Kidney (tissue), 14 donors: ENCODE data around the gene IGFL3. TPM values are rescaled to one million over a fixed set of nuclear protein-coding genes. Genes with fewer than 3 reads are reported as not detected.

Source experiments
- DNase-seq, 5 donors: peaks; one replicate each; pipeline ENCODE4 v3.0.0-alpha.2; 2013 to 2020
- FAIRE-seq: peaks from 2 replicates; lab custom pipeline; 2012; peaks lifted over from hg19 to GRCh38; lab: Jason Lieb, UNC
- H3K27ac ChIP-seq, 2 donors: one replicate each; pipeline ENCODE4 v1.7.0; 2013; ENCODE audit warnings: low read depth in 2 of 2, low read length in 2 of 2, inconsistent platforms in 1 of 2
- H3K27me3 ChIP-seq: one replicate; pipeline ENCODE4 v1.7.1; 2013; ENCODE audit warnings: low read length, inconsistent platforms; ENCODE audit not compliant: control insufficient read depth, insufficient read depth
- H3K36me3 ChIP-seq, 3 donors: one replicate each; pipeline versions ENCODE4 v1.7.0 to v1.7.1; 2013; ENCODE audit warnings: low read length in 3 of 3, control low read depth in 1 of 3, inconsistent platforms in 1 of 3; ENCODE audit not compliant: insufficient read depth in 3 of 3, control insufficient read depth in 2 of 3
- H3K4me1 ChIP-seq, 3 donors: one replicate each; pipeline versions ENCODE4 v1.7.0 to v1.7.1; 2013; ENCODE audit warnings: low read length in 3 of 3, inconsistent platforms in 1 of 3, low read depth in 1 of 3; ENCODE audit not compliant: control insufficient read depth in 2 of 3, insufficient read depth in 2 of 3
- H3K4me3 ChIP-seq, 3 donors: one replicate each; pipeline versions ENCODE4 v1.7.0 to v1.8.1; 2013; ENCODE audit warnings: low read length in 3 of 3, control low read depth in 1 of 3, inconsistent platforms in 1 of 3
- H3K9ac ChIP-seq, 3 donors: one replicate each; pipeline versions ENCODE4 v1.7.0 to v1.7.1; 2013; ENCODE audit warnings: low read length in 3 of 3, control low read depth in 1 of 3, inconsistent platforms in 1 of 3
- H3K9me3 ChIP-seq, 3 donors: one replicate each; pipeline versions ENCODE4 v1.7.0 to v1.7.1; 2013; ENCODE audit warnings: low read length in 3 of 3, control low read depth in 1 of 3, inconsistent platforms in 1 of 3; ENCODE audit not compliant: control insufficient read depth in 2 of 3, insufficient read depth in 1 of 3
- CTCF ChIP-seq: IDR thresholded peaks from 3 replicates; pipeline ENCODE4 v1.5.1; 2012; ENCODE audit warnings: mild to moderate bottlenecking, moderate library complexity, borderline replicate concordance; ENCODE audit not compliant: insufficient read depth; ENCODE audit errors: extremely low read depth
- intact Hi-C: fragments of 100-400 bp; cut with DNase I; formaldehyde crosslinking; loops from one replicate; pipeline ENCODE4 v1.11.1; 2022
- polyA plus RNA-seq: library from polyadenylated mRNA; stranded (reverse); fragments of 350-450 nt; fragmentation: Illumina TruSeq; extraction: RNeasy Lipid Tissue Mini Kit (QIAGEN cat#74804); gene quantifications from one replicate; pipeline ENCODE4 v1.2.3, GENCODE V29; 2014; ENCODE audit warnings: low read depth, low replicate concordance; ENCODE audit not compliant: insufficient read depth
- total RNA-seq: library from RNA; stranded (reverse); fragmentation: NEBNext Ultra II Directional; extraction: Animal tissue kit (Norgen Biotek cat#: 25700); gene quantifications from one replicate; pipeline ENCODE4 v1.2.1, GENCODE V29; 2021
- donor health status: control.
- donor health status: control.
- donor health status: control.
- donor health status: control.
- donor health status: control.
- donor health status: DM: yes; HTN: yes; CAD: no.
- donor health status: Normal renal cell carcinoma (clear cell type).

Gene IGFL3
- total and polyA plus RNA-seq, 2 donors from 2014 or later = not detected

- H3K27me3 ChIP-seq = no peaks in the 10 kb centered on the region
- no peaks in the 10 kb centered on the region for H3K4me1 ChIP-seq
- H3K4me3 ChIP-seq = no peak overlapping the region
- FAIRE-seq (no peak), DNase-seq (no peak)
- no peak overlapping the region for H3K27ac ChIP-seq
- H3K36me3 ChIP-seq = no peaks in the 10 kb centered on the region
- peaks cover 0 to 8% (median 3%) of the 10 kb centered on the region in 3 donors for H3K9me3 ChIP-seq
- no peak for TF ChIP-seq CTCF
- no peak overlapping the region for H3K9ac ChIP-seq
- intact Hi-C loops = no loop called here
These were observed 36.4 kb downstream of the IGFL3 start for GRCh38 chr19:46088101-46088500.

- no peak for TF ChIP-seq CTCF
- H3K4me3 ChIP-seq = no peak overlapping the region
- peaks cover 0 to 8% (median 3%) of the 10 kb centered on the region in 3 donors for H3K9me3 ChIP-seq
- no peaks in the 10 kb centered on the region for H3K4me1 ChIP-seq
- intact Hi-C loops = no loop called here
- FAIRE-seq = no peak
- H3K27me3 ChIP-seq = peaks cover 1% of the 10 kb centered on the region
- H3K27ac ChIP-seq = no peak overlapping the region
- DNase-seq = no peak
- H3K36me3 ChIP-seq = no peaks in the 10 kb centered on the region
- no peak overlapping the region for H3K9ac ChIP-seq
These were observed 38.6 kb downstream of the IGFL3 start for GRCh38 chr19:46085888-46086287.

- no peak for FAIRE-seq
These were observed 41.8 kb downstream of the IGFL3 start for GRCh38 chr19:46082728-46083050.

More at GRCh38 chr19:46082728-46083050, 41.8 kb downstream of the IGFL3 start:
- Histone ChIP-seq H3K4me3 (no peak overlapping the region), H3K4me1 (no peaks in the 10 kb centered on the region), H3K9ac (no peak overlapping the region), H3K27me3 (peaks cover 6% of the 10 kb centered on the region), H3K36me3 (no peaks in the 10 kb centered on the region), H3K9me3 (no peaks in the 10 kb centered on the region), H3K27ac (no peak overlapping the region)
- DNase-seq = no peak
- intact Hi-C loops = no loop called here
- TF ChIP-seq CTCF = no peak
